Liver (tissue), 9 donors: ENCODE data around the gene ELAC1. TPM values are rescaled to one million over a fixed set of nuclear protein-coding genes. Genes with fewer than 3 reads are reported as not detected.

Experiments
- DNase-seq: peaks from one replicate; pipeline ENCODE4 v3.0.0-alpha.2; 2017; ENCODE audit warnings: low spot score
- H3K27ac ChIP-seq, 2 donors: one replicate each; pipeline ENCODE4 v1.7.0; 2013; ENCODE audit warnings: inconsistent platforms in 2 of 2, low read length in 2 of 2, control low read depth in 1 of 2, low read depth in 1 of 2, mild to moderate bottlenecking in 1 of 2
- H3K27me3 ChIP-seq, 4 donors: one replicate each; pipeline versions ENCODE4 v1.6.1 to v1.7.0; 2013; ENCODE audit warnings: low read length in 3 of 4, inconsistent platforms in 1 of 4, mild to moderate bottlenecking in 1 of 4, moderate library complexity in 1 of 4; ENCODE audit not compliant: control insufficient read depth in 4 of 4, insufficient read depth in 4 of 4
- H3K36me3 ChIP-seq, 4 donors: one replicate each; pipeline versions ENCODE4 v1.6.1 to v1.7.0; 2013; ENCODE audit warnings: low read length in 3 of 4, mild to moderate bottlenecking in 3 of 4, low read depth in 1 of 4, moderate library complexity in 1 of 4; ENCODE audit not compliant: control insufficient read depth in 4 of 4, insufficient read depth in 3 of 4
- H3K4me1 ChIP-seq, 4 donors: one replicate each; pipeline versions ENCODE4 v1.6.1 to v1.7.0; 2013; ENCODE audit warnings: low read length in 3 of 4, mild to moderate bottlenecking in 3 of 4, moderate library complexity in 1 of 4; ENCODE audit not compliant: control insufficient read depth in 4 of 4, insufficient read depth in 4 of 4
- H3K4me3 ChIP-seq, 3 donors: one replicate each; pipeline versions ENCODE4 v1.6.1 to v1.7.0; 2013; ENCODE audit warnings: low read length in 3 of 3, control low read depth in 1 of 3, low read depth in 1 of 3, mild to moderate bottlenecking in 1 of 3
- H3K9ac ChIP-seq, 2 donors: one replicate each; pipeline ENCODE4 v1.7.0; 2013; ENCODE audit warnings: low read length in 2 of 2, mild to moderate bottlenecking in 2 of 2, moderate library complexity in 2 of 2, control low read depth in 1 of 2, low read depth in 1 of 2
- H3K9me3 ChIP-seq, 4 donors: one replicate each; pipeline versions ENCODE4 v1.6.1 to v1.7.0; 2013; ENCODE audit warnings: low read length in 3 of 4; ENCODE audit not compliant: control insufficient read depth in 4 of 4
- ATF3 ChIP-seq: IDR thresholded peaks from 2 replicates; pipeline ENCODE4 v1.6.1; 2016; ENCODE audit warnings: antibody characterized with exemption
- CTCF ChIP-seq: fragments of 150-350 bp; IDR thresholded peaks from 2 replicates; pipeline ENCODE4 v1.5.1; 2017; ENCODE audit warnings: improper control_type of control experiment, low read depth, low read length; ENCODE audit not compliant: missing input control
- EGR1 ChIP-seq, 2 donors: IDR thresholded peaks; 2 replicates each; pipeline ENCODE4 v1.6.1; 2016 to 2018; ENCODE audit warnings: antibody characterized with exemption in 2 of 2, low read depth in 2 of 2
- FOXA1 ChIP-seq: IDR thresholded peaks from 2 replicates; pipeline ENCODE4 v1.6.1; 2016; ENCODE audit warnings: antibody characterized with exemption
- FOXA2 ChIP-seq: IDR thresholded peaks from 2 replicates; pipeline ENCODE4 v1.6.1; 2016; ENCODE audit warnings: antibody characterized with exemption
- GABPA ChIP-seq, 2 donors: IDR thresholded peaks in 1 of 2; conservative IDR thresholded peaks in 1 of 2; 2 replicates each; pipeline ENCODE4 v1.6.1; 2016; ENCODE audit warnings: antibody characterized with exemption in 2 of 2, mild to moderate bottlenecking in 1 of 2, moderate library complexity in 1 of 2
- HNF4A ChIP-seq, 2 donors: conservative IDR thresholded peaks; 2 replicates each; pipeline ENCODE4 v1.6.1; 2016; ENCODE audit warnings: antibody characterized with exemption in 2 of 2, mild to moderate bottlenecking in 2 of 2
- HNF4G ChIP-seq: IDR thresholded peaks from 2 replicates; pipeline ENCODE4 v1.6.1; 2016; ENCODE audit warnings: antibody characterized with exemption
- JUND ChIP-seq, 2 donors: IDR thresholded peaks; 2 replicates each; pipeline ENCODE4 v1.6.1; 2016; ENCODE audit warnings: antibody characterized with exemption in 2 of 2
- MAX ChIP-seq: IDR thresholded peaks from 2 replicates; pipeline ENCODE4 v1.6.1; 2016; ENCODE audit warnings: antibody characterized with exemption
- NR2F2 ChIP-seq: IDR thresholded peaks from 2 replicates; pipeline ENCODE4 v1.6.1; 2016; ENCODE audit warnings: antibody characterized with exemption
- REST ChIP-seq: IDR thresholded peaks from 2 replicates; pipeline ENCODE4 v1.6.1; 2016; ENCODE audit warnings: antibody characterized with exemption, mild to moderate bottlenecking
- RXRA ChIP-seq, 2 donors: IDR thresholded peaks; 2 replicates each; pipeline ENCODE4 v1.6.1; 2017 to 2018; ENCODE audit warnings: antibody characterized with exemption in 2 of 2, mild to moderate bottlenecking in 1 of 2
- SP1 ChIP-seq: IDR thresholded peaks from 2 replicates; pipeline ENCODE4 v1.6.1; 2018; ENCODE audit warnings: antibody characterized with exemption, mild to moderate bottlenecking
- TAF1 ChIP-seq: conservative IDR thresholded peaks from 2 replicates; pipeline ENCODE4 v1.6.1; 2016; ENCODE audit warnings: antibody characterized with exemption, mild to moderate bottlenecking
- ZBTB33 ChIP-seq: IDR thresholded peaks from 2 replicates; pipeline ENCODE4 v1.6.1; 2016; ENCODE audit warnings: antibody characterized with exemption
- whole genome bisulfite sequencing: extraction: QIAGEN DNeasy Blood & Tissue Kit; methylation state at CpG from one replicate; pipeline ENCODE4 v1.1.7; 2013; 5-methylcytosine and 5-hydroxymethylcytosine counted together
- polyA plus RNA-seq, 2 donors: library from polyadenylated mRNA; stranded (reverse) in 1 of 2; unstranded in 1 of 2; fragments of 200-250 nt in 1 of 2; fragments of >200 nt in 1 of 2; fragmentation: Nextera tagmentation in 1 of 2; extraction: Ambion mirVana in 1 of 2; gene quantifications; one replicate each; pipeline versions ENCODE4 v1.2.1 to v1.2.3, GENCODE V29; 2013 to 2015
- total RNA-seq, 2 donors: library from RNA; depleted of rRNA; stranded (reverse); fragments of >200 nt; gene quantifications; one replicate each; pipeline ENCODE4 v1.2.3, GENCODE V29; 2014
- donor health status: healthy.
- donor health status: healthy.
- donor health status: healthy.
- donor health status: healthy.
- donor health status: healthy.

ELAC1 gene
- total and polyA plus RNA-seq, 4 donors: 4.9 to 10.2 (median 7.0) TPM

- Histone ChIP-seq H3K27me3 (no peaks in the 10 kb centered on the region), H3K27ac (peak overlapping the region; percentile 88 to 97), H3K9me3 (no peaks in the 10 kb centered on the region), H3K36me3 (peaks cover 0 to 7% (median 0%) of the 10 kb centered on the region in 4 donors), H3K9ac (peak overlapping the region; percentile 95 to 98), H3K4me1 (peaks cover 5 to 46% (median 36%) of the 10 kb centered on the region in 4 donors), H3K4me3 (peak overlapping the region; percentile 78 to 97 (median 93))
- TF ChIP-seq EGR1 (IDR thresholded peaks at IDR 0.05; ENCODE audit: low read depth in 2 of 2) (no peak), CTCF (no peak), TAF1 (no peak), HNF4A (conservative IDR thresholded peaks at IDR 0.05) (no peak), NR2F2 (no peak), REST (no peak), SP1 (no peak)
- peak; percentile 79 for DNase-seq
- under 1% methylated on average over 66 of the region's 66 CpGs for WGBS
Observed at GRCh38 chr18:51030537-51031258, 62.9 kb downstream of the ELAC1 start.

GRCh38 chr18:51032193-51032592, 64.4 kb downstream of the ELAC1 start:
- no peak overlapping the region for H3K27ac ChIP-seq
- no peak for TF ChIP-seq CTCF
- TF ChIP-seq ZBTB33: no peak
- TF ChIP-seq HNF4G: no peak
- TF ChIP-seq FOXA2: no peak
- TF ChIP-seq NR2F2: no peak
- no peak for TF ChIP-seq ATF3
- no peak for TF ChIP-seq HNF4A (conservative IDR thresholded peaks at IDR 0.05)
- TF ChIP-seq RXRA (IDR thresholded peaks at IDR 0.05): no peak
- TF ChIP-seq FOXA1: no peak
- no peak for TF ChIP-seq JUND (IDR thresholded peaks at IDR 0.05)
- TF ChIP-seq GABPA (IDR thresholded peaks at IDR 0.05 in 1 of 2, conservative IDR thresholded peaks at IDR 0.05 in 1 of 2): no peak
- no peak for TF ChIP-seq TAF1
- no peak for TF ChIP-seq MAX
- H3K9ac ChIP-seq: peak overlapping the region; percentile 24 to 68
- H3K4me1 ChIP-seq: peaks cover 8 to 58% (median 46%) of the 10 kb centered on the region in 4 donors
- peak overlapping the region in 1 of 3 donors; percentile 10 for H3K4me3 ChIP-seq
- H3K9me3 ChIP-seq: no peaks in the 10 kb centered on the region
- no peak for DNase-seq
- H3K27me3 ChIP-seq: no peaks in the 10 kb centered on the region
- WGBS: 19% methylated on average over 5 of the region's 5 CpGs
- H3K36me3 ChIP-seq: no peaks in the 10 kb centered on the region
